HUES64 (cell line): Measurements from ENCODE around the gene LDB2. TPM values are rescaled to one million over a fixed set of nuclear protein-coding genes. Genes with fewer than 3 reads are reported as not detected.
A peak's percentile ranks its signal among the peaks of the same experiment; 100 is the strongest.
"Not testable (repeated sequence)": the region's sequence is repeated elsewhere in the genome, so short reads cannot be mapped to it uniquely, and the experiment has no call there.

ENCODE experiments used
- H3K27ac ChIP-seq: 2 replicates; pipeline ENCODE4 v1.7.0; 2013; ENCODE audit warnings: low read depth, low read length, inconsistent platforms
- H3K27me3 ChIP-seq: 2 replicates; pipeline ENCODE4 v1.6.1; 2013; ENCODE audit warnings: mild to moderate bottlenecking, low read length; ENCODE audit not compliant: insufficient read depth
- H3K36me3 ChIP-seq: 2 replicates; pipeline ENCODE4 v1.6.1; 2013; ENCODE audit warnings: mild to moderate bottlenecking, low read length; ENCODE audit not compliant: insufficient read depth
- H3K4me1 ChIP-seq: 2 replicates; pipeline ENCODE4 v1.6.1; 2013; ENCODE audit warnings: mild to moderate bottlenecking, low read length, moderate library complexity; ENCODE audit not compliant: insufficient read depth
- H3K4me3 ChIP-seq: 2 replicates; pipeline ENCODE4 v1.5.1; 2013; ENCODE audit warnings: mild to moderate bottlenecking, low read length, moderate library complexity
- H3K9ac ChIP-seq: 2 replicates; pipeline ENCODE4 v1.6.1; 2013; ENCODE audit warnings: mild to moderate bottlenecking, low read depth, low read length
- H3K9me3 ChIP-seq: 2 replicates; pipeline ENCODE4 v1.6.1; 2013; ENCODE audit warnings: low read depth, low read length; ENCODE audit not compliant: insufficient read depth
- WGBS: fragments of 150-250, 120-280 bp; methylation state at CpG from one replicate; pipeline ENCODE4 v1.1.7; 2013; ENCODE audit warnings: missing lambda C conversion rate; 5-methylcytosine and 5-hydroxymethylcytosine counted together
- polyA plus RNA-seq, 2 experiments: library from polyadenylated mRNA; stranded (reverse); fragments of 50-300 nt; gene quantifications; one replicate each; pipeline ENCODE4 v1.2.3, GENCODE V29; 2013

Gene LDB2
- 43.8 TPM for polyA plus RNA-seq (2013, experiment 1 of 2)
- polyA plus RNA-seq (2013, experiment 2 of 2), result 57.0 TPM

DNA sequence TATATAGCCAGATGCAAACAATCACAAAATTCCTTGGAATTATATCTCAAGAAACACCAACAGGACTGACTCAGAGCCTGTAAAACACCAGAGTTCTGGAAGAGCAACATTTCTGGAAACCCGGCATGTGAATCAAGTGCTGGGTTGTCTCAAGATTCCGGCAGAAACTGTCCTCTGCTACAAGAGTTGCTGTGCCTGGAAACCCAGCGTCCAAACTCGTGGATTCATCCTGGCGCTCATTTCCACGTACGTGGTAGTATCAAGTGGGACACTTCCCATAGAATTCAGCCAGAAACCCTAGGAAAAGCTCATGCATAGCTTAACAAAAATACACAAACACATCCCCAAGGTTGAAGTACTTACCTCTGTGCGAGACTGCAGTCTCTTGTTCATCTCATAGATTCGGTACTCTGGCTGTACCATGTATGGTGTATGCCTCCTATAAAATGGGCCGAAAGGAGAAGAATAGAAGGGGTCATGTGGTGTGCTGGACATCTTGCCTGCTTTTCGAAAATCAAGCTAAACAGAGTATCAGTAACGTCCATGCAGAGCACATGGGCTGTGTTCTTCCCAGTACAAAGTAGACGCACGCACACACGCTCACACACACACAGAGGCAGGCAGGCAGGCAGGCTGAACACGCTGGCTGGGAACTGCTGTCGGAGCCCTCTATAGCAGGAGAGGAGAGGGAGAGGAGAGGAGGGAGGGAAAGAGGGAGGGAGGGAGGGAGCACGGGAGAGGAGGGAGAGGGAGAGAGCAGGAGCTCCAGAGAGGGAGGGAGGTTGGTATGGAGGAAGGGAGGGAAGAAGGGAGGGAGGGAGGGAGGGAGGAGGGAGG lies at the start of gene LDB2:
LDB2 (minus strand) TSS at position 655 of the 837 bp plus-strand sequence.
- no peaks in the 10 kb centered on the region for H3K36me3 ChIP-seq
- peak within 1 kb of the TSS; percentile 68; the same call in 1 of the 2 replicates for H3K27ac ChIP-seq
- peaks cover 70% of the 10 kb centered on the region for H3K4me1 ChIP-seq
- WGBS, result 1% methylated on average over 18 of the region's 18 CpGs
- H3K9ac ChIP-seq, result peak within 1 kb of the TSS; percentile 75
- no peaks in the 10 kb centered on the region for H3K27me3 ChIP-seq
- H3K4me3 ChIP-seq, result peak within 1 kb of the TSS; percentile 89
- no peaks in the 10 kb centered on the region for H3K9me3 ChIP-seq

DNA sequence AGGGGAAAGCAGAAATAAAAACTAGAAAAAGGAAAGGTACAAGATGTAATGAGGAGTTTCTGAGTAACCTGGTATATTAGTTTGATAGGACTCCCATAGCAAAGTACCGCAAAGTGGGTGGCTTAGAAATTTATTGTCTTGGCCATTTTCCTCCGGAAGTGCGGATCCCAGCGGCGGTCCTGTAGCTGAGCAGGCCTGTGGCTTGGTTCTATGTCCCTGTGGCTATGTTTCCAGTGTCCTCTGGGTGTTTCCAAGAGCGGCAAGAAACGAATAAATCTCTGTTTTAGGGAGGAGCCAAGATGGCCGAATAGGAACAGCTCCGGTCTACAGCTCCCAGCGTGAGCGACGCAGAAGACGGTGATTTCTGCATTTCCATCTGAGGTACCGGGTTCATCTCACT lies 44.0 kb upstream of the LDB2 start:
- H3K4me3 ChIP-seq, result no peak overlapping the region
- H3K27me3 ChIP-seq, result no peaks in the 10 kb centered on the region
- 96% methylated on average over 13 of the region's 14 CpGs for WGBS

DNA sequence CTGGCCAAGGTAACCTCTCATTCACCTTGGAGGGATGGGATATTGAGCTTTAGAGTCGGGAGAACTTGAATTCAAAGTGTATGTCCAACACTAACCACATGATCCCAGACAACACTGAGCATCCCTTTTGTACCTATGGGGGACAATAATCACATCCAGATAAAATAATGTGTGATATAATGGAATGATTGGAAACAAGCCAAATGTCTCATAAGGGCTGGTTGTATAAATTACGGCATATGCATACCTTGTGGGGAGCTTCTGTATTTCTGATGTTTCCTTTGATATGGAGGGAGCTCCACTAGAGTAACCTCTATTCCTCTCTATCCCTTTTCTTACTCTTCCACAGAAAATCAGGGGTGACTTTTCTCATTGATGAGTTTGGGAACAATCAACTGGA lies 40.7 kb upstream of the LDB2 start:
- H3K36me3 ChIP-seq, result no peaks in the 10 kb centered on the region
- no peaks in the 10 kb centered on the region for H3K27me3 ChIP-seq
- H3K27ac ChIP-seq, result no peak overlapping the region
- WGBS, result 93% methylated on average over 2 of the region's 2 CpGs
- peaks cover 10% of the 10 kb centered on the region; the same call in 1 of the 2 replicates for H3K4me1 ChIP-seq
- no peak overlapping the region for H3K9ac ChIP-seq
- no peak overlapping the region for H3K4me3 ChIP-seq
- no peaks in the 10 kb centered on the region for H3K9me3 ChIP-seq

More for the DNA sequence above, 44.0 kb upstream of the LDB2 start:
- Histone ChIP-seq H3K9me3 (no peaks in the 10 kb centered on the region), H3K27ac (no peak overlapping the region), H3K4me1 (peaks cover 10% of the 10 kb centered on the region; the same call in 1 of the 2 replicates), H3K36me3 (no peaks in the 10 kb centered on the region), H3K9ac (no peak overlapping the region)

DNA sequence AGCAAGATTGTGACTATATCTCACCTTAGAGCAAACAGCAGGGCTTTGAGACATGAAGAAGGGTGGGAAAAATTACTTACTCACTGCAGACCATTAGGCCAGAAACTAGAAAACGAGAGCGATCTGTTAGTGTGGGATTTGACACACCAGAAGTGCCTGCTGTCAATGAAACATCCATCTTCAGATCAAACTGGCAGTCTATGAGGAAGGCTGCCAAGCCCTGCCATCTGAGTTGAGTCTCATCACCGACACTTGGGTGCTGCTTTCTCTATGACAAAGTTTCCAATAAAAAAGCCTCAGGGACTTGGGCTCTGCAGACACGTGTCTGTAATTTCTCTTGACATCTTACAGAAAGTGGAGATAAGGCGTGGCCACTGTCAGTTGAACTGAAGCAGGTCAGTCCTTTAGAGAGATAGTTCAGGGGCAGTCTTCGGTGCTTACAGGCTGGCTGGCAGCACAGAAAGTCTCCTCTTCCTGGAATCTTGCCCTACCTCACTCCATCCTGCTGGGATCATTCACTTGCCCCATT lies 40.1 kb upstream of the LDB2 start:
- Histone ChIP-seq H3K9ac (no peak overlapping the region), H3K9me3 (no peaks in the 10 kb centered on the region), H3K27ac (no peak overlapping the region), H3K36me3 (no peaks in the 10 kb centered on the region), H3K27me3 (no peaks in the 10 kb centered on the region), H3K4me3 (no peak overlapping the region), H3K4me1 (peaks cover 11% of the 10 kb centered on the region; the same call in 1 of the 2 replicates)
- WGBS, result 87% methylated on average over 6 of the region's 6 CpGs

DNA sequence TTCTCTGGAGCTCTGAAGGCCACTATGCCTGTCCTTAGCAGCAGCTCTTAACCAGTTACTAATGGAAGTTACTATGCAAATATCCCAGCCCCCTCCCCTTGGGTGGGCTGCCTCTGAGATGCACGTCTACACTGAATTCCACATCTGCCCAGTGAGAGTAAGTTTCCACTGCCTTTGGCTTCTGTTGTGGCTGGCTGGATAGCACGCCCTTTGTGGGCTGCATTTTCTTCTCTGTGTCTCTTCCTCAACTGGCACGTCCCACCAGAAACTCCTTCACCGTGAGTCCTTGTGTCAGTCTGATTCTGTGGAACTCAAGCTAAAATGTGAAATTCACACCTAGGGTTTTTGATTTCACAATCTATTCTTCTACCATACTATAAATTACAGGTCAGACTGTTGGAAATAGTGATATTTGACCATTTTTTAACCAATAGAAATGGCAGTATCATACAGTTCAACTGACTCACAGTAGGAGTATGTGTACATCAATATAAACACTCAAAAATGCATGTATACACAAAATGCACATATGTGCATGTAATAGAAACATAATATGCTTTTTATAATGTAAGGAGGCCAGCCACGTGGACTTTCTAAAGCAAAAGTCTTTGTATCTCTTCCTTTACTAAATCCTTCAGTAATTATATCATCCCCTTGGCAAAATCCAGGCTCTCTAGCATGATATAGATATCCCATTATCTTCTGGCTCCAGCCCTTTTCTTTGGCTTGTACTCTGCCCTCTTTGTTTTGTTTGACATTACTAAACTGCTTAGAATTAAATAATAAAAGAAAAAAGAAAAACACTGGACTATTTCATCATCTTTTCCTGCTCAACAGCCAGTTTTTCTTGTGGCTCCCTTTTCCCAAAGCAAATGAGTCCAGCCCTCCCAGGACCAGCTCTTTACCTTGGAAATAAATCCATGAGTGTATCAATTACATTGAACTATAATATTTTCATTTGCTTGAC lies 33.2 kb upstream of the LDB2 start:
- H3K4me1 ChIP-seq, result peaks cover 13% of the 10 kb centered on the region; the same call in 1 of the 2 replicates
- WGBS, result 74% methylated on average over 5 of the region's 5 CpGs
- no peak overlapping the region for H3K4me3 ChIP-seq
- no peaks in the 10 kb centered on the region for H3K27me3 ChIP-seq
- H3K27ac ChIP-seq, result no peak overlapping the region
- no peaks in the 10 kb centered on the region for H3K36me3 ChIP-seq
- no peaks in the 10 kb centered on the region for H3K9me3 ChIP-seq
- H3K9ac ChIP-seq, result no peak overlapping the region

DNA sequence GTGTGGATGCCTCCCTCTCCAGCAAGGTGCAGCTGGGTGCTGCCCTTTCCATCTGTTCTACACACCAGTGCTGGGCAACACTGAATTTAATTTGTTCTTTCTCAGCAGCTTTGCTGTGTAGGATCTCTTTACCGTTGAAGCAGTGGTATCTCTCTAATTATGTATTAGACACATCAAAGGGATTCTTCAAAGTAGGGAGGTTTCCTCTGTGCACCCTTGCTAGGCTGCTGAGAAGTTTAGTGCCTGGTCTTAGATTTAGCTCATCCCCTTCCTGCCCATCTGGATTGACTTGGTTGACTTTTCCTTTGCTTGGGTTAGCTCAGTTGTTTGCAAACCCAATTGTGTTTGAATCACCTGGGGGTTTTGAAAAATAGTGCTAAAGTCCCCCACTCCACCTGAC lies 27.8 kb upstream of the LDB2 start:
- Histone ChIP-seq H3K4me1 (peaks cover 13% of the 10 kb centered on the region; the same call in 1 of the 2 replicates), H3K36me3 (no peaks in the 10 kb centered on the region), H3K27ac (no peak overlapping the region), H3K27me3 (no peaks in the 10 kb centered on the region), H3K9ac (no peak overlapping the region), H3K4me3 (no peak overlapping the region), H3K9me3 (no peaks in the 10 kb centered on the region)
- WGBS, result 100% methylated on average over 1 of the region's 1 CpG

DNA sequence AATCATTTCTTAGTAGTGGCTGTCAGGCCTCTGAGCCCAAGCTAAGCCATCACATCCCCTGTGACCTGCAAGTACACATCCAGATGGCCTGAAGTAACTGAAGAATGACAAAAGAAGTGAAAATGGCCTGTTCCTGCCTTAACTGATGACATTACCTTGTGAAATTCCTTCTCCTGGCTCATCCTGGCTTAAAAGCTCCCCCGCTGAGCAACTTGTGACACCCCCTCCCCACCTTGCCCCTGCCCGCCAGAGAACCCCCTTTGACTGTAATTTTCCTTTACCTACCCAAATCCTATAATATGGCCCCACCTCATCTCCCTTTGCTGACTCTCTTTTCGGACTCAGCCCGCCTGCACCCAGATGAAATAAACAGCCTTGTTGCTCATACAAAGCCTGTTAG lies 20.3 kb upstream of the LDB2 start:
- Histone ChIP-seq H3K4me1 (peaks cover 17% of the 10 kb centered on the region), H3K4me3 (peak overlapping the region; percentile 15; the same call in 1 of the 2 replicates), H3K27ac (peak overlapping the region; percentile 78; the same call in 1 of the 2 replicates), H3K9ac (peak overlapping the region; percentile 37)
- not testable (repeated sequence) for H3K27me3 ChIP-seq, H3K9me3 ChIP-seq, H3K36me3 ChIP-seq
- WGBS, result 12% methylated on average over 4 of the region's 4 CpGs

DNA sequence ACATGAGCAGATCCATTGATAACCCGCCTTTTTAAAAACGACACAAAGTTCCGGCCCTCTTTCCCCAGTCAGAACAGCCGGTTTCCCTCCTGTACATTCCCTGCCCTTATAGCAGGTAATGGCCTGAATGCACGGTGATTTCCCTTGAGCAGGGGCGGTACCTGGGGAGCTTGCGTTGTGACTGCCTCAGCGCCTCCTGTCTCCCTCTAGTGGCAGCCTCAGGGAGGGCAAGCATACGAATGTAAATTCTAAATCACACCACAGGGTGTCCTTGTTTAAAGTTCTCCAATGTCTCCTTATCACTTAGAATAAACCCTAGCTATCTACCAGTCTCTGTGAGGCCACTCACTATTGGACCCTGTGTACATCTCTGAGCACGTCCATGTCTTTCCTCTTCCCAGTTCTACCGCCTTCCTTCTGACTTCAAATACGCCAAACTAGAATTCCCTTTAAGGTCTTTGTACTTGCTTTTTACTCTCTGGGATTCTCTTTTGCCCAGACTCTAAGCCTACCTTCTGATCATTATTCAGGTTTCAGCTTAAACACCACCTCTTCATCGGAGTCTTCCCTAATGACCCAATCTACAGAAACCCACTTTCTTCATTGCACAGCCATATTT lies 18.4 kb upstream of the LDB2 start:
- no peaks in the 10 kb centered on the region for H3K27me3 ChIP-seq
- peaks cover 17% of the 10 kb centered on the region for H3K4me1 ChIP-seq
- no peak overlapping the region for H3K27ac ChIP-seq
- H3K36me3 ChIP-seq, result no peaks in the 10 kb centered on the region
- no peak overlapping the region for H3K4me3 ChIP-seq
- no peaks in the 10 kb centered on the region for H3K9me3 ChIP-seq
- no peak overlapping the region for H3K9ac ChIP-seq
- WGBS, result 59% methylated on average over 13 of the region's 13 CpGs

DNA sequence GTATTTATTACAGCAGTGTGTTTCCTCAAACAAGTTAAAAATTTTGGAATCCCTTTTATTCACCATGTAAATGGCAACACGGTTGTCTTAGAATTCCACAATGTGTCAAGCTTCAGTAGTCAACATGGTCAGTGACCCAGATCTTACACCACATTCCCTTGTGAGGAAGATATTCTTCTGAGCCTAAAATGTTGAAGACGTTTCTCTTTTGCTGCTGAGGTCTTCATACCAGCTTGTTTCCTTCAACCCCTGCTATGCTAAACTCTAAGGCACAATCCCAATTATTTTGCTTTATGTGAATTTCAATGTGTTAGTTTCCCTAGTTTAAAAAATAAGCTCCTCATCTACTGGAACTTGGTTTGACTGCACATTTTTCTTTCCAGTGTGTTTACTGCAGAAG lies 17.6 kb upstream of the LDB2 start:
- WGBS, result 96% methylated on average over 2 of the region's 2 CpGs
- Histone ChIP-seq H3K36me3 (no peaks in the 10 kb centered on the region), H3K27ac (no peak overlapping the region), H3K9me3 (no peaks in the 10 kb centered on the region), H3K9ac (no peak overlapping the region), H3K4me1 (peaks cover 17% of the 10 kb centered on the region), H3K27me3 (no peaks in the 10 kb centered on the region), H3K4me3 (no peak overlapping the region)

DNA sequence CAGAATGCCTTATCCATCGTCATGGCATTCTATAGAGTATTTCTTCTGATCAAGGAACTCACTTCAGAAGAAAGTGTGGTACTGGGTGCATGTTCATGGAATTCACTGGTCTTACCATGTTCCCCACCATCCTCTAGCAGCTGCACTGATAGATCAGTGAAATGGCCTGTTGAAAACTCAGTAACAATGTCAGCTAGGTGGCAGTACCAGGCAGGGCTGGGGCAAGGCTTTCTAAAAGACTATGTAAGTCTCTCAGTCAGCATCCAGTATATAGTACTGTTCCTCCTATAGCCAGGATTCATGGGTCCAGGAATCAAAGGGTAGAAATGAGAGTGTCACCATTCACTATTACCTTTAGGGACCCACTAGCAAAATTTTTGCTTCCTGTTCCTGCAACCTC lies 15.8 kb upstream of the LDB2 start:
- Histone ChIP-seq H3K36me3 (no peaks in the 10 kb centered on the region), H3K9ac (no peak overlapping the region), H3K27me3 (no peaks in the 10 kb centered on the region; the same call in 1 of the 2 replicates), H3K9me3 (no peaks in the 10 kb centered on the region), H3K4me3 (no peak overlapping the region), H3K27ac (no peak overlapping the region), H3K4me1 (peaks cover 26% of the 10 kb centered on the region)
- WGBS, result 85% methylated on average over 1 of the region's 1 CpG
